Left ventricle myocardium superior (tissue), 1 donor: Measurements from ENCODE around the gene ARPIN. TPM values are rescaled to one million over a fixed set of nuclear protein-coding genes. Genes with fewer than 3 reads are reported as not detected.
"Not testable (repeated sequence)": the region's sequence is repeated elsewhere in the genome, so short reads cannot be mapped to it uniquely, and the experiment has no call there.

ENCODE experiments used
- ATAC-seq: fragments of 200-7000 bp; cut with Tn5 transposase; one replicate; pipeline ENCODE4 v1.9.1; 2020; ENCODE audit warnings: mild to moderate bottlenecking, moderate library complexity
- DNase-seq: peaks from one replicate; pipeline ENCODE4 v3.0.0-alpha.2; 2020
- intact Hi-C: fragments of 100-400 bp; cut with micrococcal nuclease; formaldehyde crosslinking; loops from one replicate; pipeline ENCODE4 v1.11.0; 2022
- microRNA-seq: library from miRNA; unstranded; fragments of <30 nt; microRNA quantifications from one replicate; pipeline ENCODE4 v1.2.0, GENCODE V29; 2020; ENCODE audit warnings: borderline number of aligned reads
- total RNA-seq: library from RNA; stranded (reverse); fragmentation: NEBNext Ultra II Directional; extraction: Animal tissue kit (Norgen Biotek cat#: 25700); gene quantifications from one replicate; pipeline ENCODE4 v1.2.1, GENCODE V29; 2021
- donor health status: DM: no; HTN: yes; CAD: no; lungs with severe emphysema.

ARPIN gene
- total RNA-seq, 1 donor from 2014 or later, result 11.3 TPM

DNA sequence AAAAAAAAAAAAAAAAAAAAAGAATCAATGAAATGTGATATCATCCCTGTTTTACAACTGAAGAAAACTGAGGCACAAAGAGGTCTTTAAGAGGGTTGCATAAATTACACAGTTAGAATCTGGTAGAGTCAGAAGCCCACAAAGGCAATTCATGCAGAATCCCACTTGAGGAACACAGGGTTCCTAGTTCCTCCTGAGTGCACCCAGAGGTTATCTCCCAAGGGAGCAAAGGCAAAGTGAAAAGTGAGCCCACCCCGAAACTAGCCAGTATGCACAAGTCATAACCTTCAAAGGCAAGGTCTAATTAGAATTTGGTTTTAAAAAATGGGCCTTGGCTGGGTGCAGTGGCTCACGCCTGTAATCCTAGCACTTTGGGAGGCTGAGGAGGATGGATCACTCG lies 56.8 kb downstream of the ARPIN start:
- no peak for ATAC-seq
- intact Hi-C loops, result no loop called here
- no peak for DNase-seq

DNA sequence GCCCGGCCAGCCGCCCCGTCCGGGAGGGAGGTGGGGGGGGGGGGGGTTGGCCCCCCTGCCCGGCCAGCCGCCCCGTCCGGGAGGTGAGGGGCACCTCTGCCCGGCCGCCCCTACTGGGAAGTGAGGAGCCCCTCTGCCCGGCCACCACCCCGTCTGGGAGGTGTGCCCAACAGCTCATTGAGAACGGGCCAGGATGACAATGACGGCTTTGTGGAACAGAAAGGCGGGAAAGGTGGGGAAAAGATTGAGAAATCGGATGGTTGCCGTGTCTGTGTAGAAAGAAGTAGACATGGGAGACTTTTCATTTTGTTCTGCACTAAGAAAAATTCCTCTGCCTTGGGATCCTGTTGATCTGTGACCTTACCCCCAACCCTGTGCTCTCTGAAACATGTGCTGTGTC lies 57.9 kb downstream of the ARPIN start:
- DNase-seq, intact Hi-C loops, ATAC-seq: not testable (repeated sequence)

- DNase-seq (no peak), ATAC-seq (peak; percentile 25)
- intact Hi-C loops, result no loop called here
Observed at GRCh38 chr15:89852342-89852995, 60.3 kb downstream of the ARPIN start.

DNA sequence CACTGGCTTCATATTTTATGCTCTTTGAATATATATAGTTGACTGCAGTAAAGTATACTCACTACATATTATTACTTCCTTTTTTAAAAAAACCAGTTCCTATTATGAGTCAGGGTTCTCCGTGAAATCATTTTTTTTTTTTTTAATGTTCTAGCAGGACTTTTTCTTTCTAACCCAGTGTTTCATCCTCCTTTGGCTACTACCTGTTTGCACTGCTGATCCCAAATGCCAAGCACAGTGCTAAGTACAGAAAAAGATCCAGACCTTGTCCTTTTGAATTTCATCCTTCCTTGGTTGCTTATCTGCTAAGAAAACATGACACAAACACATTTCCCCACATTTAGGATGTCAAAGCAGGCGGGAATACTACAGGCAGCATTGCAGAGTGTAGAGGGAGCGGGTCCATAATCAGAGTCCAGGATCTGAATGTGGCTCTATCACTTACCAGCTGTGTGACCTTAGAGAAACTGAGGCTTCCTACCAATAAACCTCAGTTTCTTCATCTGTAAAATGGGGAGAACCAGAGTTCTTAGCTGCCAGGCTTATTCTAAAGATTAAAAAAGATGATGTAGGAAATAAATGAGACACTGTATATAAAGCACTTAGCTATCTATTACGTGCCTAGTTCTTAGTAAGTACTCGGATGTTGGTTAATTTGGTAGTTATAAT lies 60.9 kb downstream of the ARPIN start:
- DNase-seq (no peak), ATAC-seq (no peak)
- intact Hi-C loops, result no loop called here

DNA sequence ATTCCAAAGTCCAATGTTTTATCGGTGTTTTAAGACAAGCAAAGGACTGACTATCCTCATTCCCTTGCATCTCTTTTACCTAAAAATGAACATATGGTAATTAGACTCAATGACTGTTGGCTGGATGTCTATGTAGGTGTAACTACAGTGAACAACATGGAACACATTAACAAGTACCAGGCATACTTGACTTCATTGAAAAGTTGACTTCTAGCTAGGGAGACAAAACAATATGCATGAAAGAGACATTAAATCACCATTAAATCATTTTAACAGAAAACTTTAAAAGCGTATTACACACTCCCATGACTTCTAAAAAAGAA lies 63.8 kb downstream of the ARPIN start:
- ATAC-seq (no peak), DNase-seq (no peak)
- intact Hi-C loops, result no loop called here

DNA sequence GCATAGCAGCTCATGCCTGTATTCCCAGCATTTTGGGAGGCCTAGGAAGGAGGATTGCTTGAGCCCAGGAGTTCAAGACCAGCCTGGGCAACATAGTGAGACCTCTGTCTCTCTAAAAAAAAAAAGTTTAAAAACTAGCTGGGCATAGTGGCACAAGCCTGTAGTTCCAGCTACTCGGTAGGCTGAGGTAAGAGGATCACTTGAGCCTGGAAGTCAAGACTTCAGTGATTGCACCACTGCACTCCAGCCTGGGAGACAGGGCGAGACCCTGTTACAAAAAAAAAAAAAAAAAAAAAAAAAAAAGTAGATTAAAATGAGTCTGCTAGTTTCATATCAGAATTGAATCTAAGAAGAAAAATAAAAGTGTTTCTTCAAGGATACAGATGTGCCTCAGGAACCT lies 65.7 kb downstream of the ARPIN start:
- ATAC-seq, result no peak
- intact Hi-C loops, result no loop called here

GRCh38 chr15:89845305-89845893 lies 67.4 kb downstream of the ARPIN start:
- DNase-seq (no peak), ATAC-seq (no peak)
- intact Hi-C loops, result no loop called here

More for the DNA sequence above, 65.7 kb downstream of the ARPIN start:
- no peak for DNase-seq

Small RNA genes within 50 kb of the gene (microRNA-seq; reads per million reads assigned to microRNA genes)
- gene MIR5009 (not detected), gene MIR5094 (not detected)

Other genes with a start within 250 kb of the ARPIN start
- gene PLIN1, start 233.6 kb downstream of the ARPIN start, total RNA-seq, result 4.7 TPM
- gene PEX11A, start 222.2 kb downstream of the ARPIN start, total RNA-seq, result 13.9 TPM
- not detected for gene WDR93, start 222.1 kb downstream of the ARPIN start, total RNA-seq
- gene MESP1, start 161.7 kb downstream of the ARPIN start, total RNA-seq, result 8.4 TPM
- gene MESP2, start 136.6 kb downstream of the ARPIN start, total RNA-seq, result 0.20 TPM
- gene ANPEP, start 98.1 kb downstream of the ARPIN start, total RNA-seq, result 7.7 TPM
- gene AP3S2, start 19.0 kb downstream of the ARPIN start, total RNA-seq, result 46.6 TPM
- 6.1 TPM for gene ZNF710, start 88.4 kb upstream of the ARPIN start, total RNA-seq
- 1,172 TPM for gene IDH2, start 189.5 kb upstream of the ARPIN start, total RNA-seq